Testis (tissue), 2 donors: ENCODE measurements around the gene CELF4.

ENCODE experiments used
- CTCF ChIP-seq, 3 experiments: fragments of 450-650 bp in 2 of 3; fragments of 200-600 bp in 1 of 3; sonication (generic) in 1 of 3; IDR thresholded peaks; one replicate each; pipeline ENCODE4 v1.5.1; 2016 to 2019; ENCODE audit warnings: antibody characterized with exemption in 3 of 3, mild to moderate bottlenecking in 2 of 3, moderate library complexity in 1 of 3
- POLR2A ChIP-seq: fragments of 450-650 bp; IDR thresholded peaks from one replicate; pipeline ENCODE4 v1.6.1; 2017; ENCODE audit warnings: antibody characterized with exemption, mild to moderate bottlenecking, moderate library complexity

GRCh38 chr18:37293359-37293758 is 272.2 kb downstream of the CELF4 start:
- TF ChIP-seq CTCF (IDR thresholded peaks at IDR 0.05) (no peak), POLR2A (no peak)
